HCT116 (cell line): Measurements from ENCODE around the gene TMEM242. TPM values are rescaled to one million over a fixed set of nuclear protein-coding genes. Genes with fewer than 3 reads are reported as not detected.

Experiments used
- ATAC-seq: fragments of 200-7000 bp; cut with Tn5 transposase; 2 replicates; pipeline ENCODE4 v1.9.1; 2020; ENCODE audit warnings: mild to moderate bottlenecking, moderate library complexity
- BruUV-seq: library from RNA; stranded (reverse); fragments of 400-500 nt; replicated peaks from 2 replicates; lab custom pipeline; 2021; lab: Mats Ljungman, UMichigan
- CTCF ChIA-PET: fragments of 300-600 bp; sonication (Branson Sonifier 250); formaldehyde crosslinking; loops from one replicate; lab custom pipeline; 2021; ENCODE audit warnings: antibody characterized with exemption; lab: Charles Lee
- POLR2A ChIA-PET: fragments of 300-600, 350-600 bp; sonication (Branson Sonifier 250); formaldehyde crosslinking; loops from one replicate; lab custom pipeline; 2021; ENCODE audit warnings: antibody characterized with exemption; lab: Charles Lee
- RAD21 ChIA-PET, 2 experiments: fragments of 300-600 bp; sonication (Branson Sonifier 250); formaldehyde crosslinking; loops; one replicate each; lab custom pipeline; 2023; ENCODE audit warnings: low total read pairs in 2 of 2; ENCODE audit not compliant: uncharacterized antibody in 2 of 2, unreplicated experiment in 2 of 2, low non-redundant PET in 1 of 2; lab: Charles Lee
- DNase-seq: peaks from one replicate; pipeline ENCODE4 v3.0.0-alpha.2; 2010; ENCODE audit warnings: low read depth, low spot score
- H2AFZ ChIP-seq: fragments of 200-600 bp; shearing (Covaris generic), sonication (generic); 2 replicates; pipeline ENCODE4 v1.6.1; 2017; ENCODE audit warnings: low read depth, mixed run types, mixed read lengths, antibody characterized with exemption, low read length; ENCODE audit not compliant: poor library complexity, severe bottlenecking
- H3K27ac ChIP-seq: 2 replicates; pipeline ENCODE4 v1.5.1; 2012; ENCODE audit warnings: low read depth, low read length
- H3K27me3 ChIP-seq: fragments of 200-600 bp; sonication (generic); 2 replicates; pipeline ENCODE4 v1.6.1; 2016; ENCODE audit warnings: mixed run types, low read length, mixed read lengths; ENCODE audit not compliant: insufficient read depth
- H3K36me3 ChIP-seq, 2 experiments: fragments of 200-500 bp in 1 of 2; fragments of 200-600 bp in 1 of 2; sonication (Bioruptor generic) in 1 of 2; sonication (generic) in 1 of 2; 2 replicates each; pipeline versions ENCODE4 v1.5.1 to v1.6.1; 2014 to 2016; ENCODE audit warnings: low read length in 2 of 2, inconsistent platforms in 1 of 2, mixed read lengths in 1 of 2, mixed run types in 1 of 2; ENCODE audit not compliant: insufficient read depth in 2 of 2, control insufficient read depth in 1 of 2
- H3K4me1 ChIP-seq, 2 experiments: fragments of 200-600 bp in 1 of 2; sonication (generic) in 1 of 2; 2 replicates each; pipeline versions ENCODE4 v1.5.1 to v1.6.1; 2012 to 2017; ENCODE audit warnings: low read length in 2 of 2, inconsistent platforms in 1 of 2, mild to moderate bottlenecking in 1 of 2, mixed read lengths in 1 of 2, mixed run types in 1 of 2, moderate library complexity in 1 of 2; ENCODE audit not compliant: insufficient read depth in 2 of 2, control insufficient read depth in 1 of 2
- H3K4me2 ChIP-seq: fragments of 200-600 bp; sonication (generic); 2 replicates; pipeline ENCODE4 v1.6.1; 2017; ENCODE audit warnings: mixed run types, low read length, mixed read lengths
- H3K4me3 ChIP-seq, 2 experiments: fragments of 200-600 bp in 1 of 2; sonication (generic) in 1 of 2; replicated peaks in 1 of 2; 2 replicates each; pipeline ENCODE4 v1.5.1; 2011 to 2016; ENCODE audit warnings: low read length in 2 of 2, control low read depth in 1 of 2, low read depth in 1 of 2, mild to moderate bottlenecking in 1 of 2, mixed read lengths in 1 of 2, mixed run types in 1 of 2
- H3K79me2 ChIP-seq: fragments of 200-600 bp; sonication (generic); 2 replicates; pipeline ENCODE4 v1.6.1; 2017; ENCODE audit warnings: mild to moderate bottlenecking, mixed run types, low read length, moderate library complexity, mixed read lengths; ENCODE audit not compliant: insufficient read depth
- H3K9ac ChIP-seq: fragments of 200-600 bp; sonication (generic); 2 replicates; pipeline ENCODE4 v1.6.1; 2016; ENCODE audit warnings: low read length, mixed read lengths
- H3K9me2 ChIP-seq: fragments of 200-600 bp; sonication (generic), shearing (Covaris generic); 2 replicates; pipeline ENCODE4 v1.6.1; 2017; ENCODE audit warnings: mixed run types, mild to moderate bottlenecking, moderate library complexity; ENCODE audit not compliant: insufficient read depth
- H3K9me3 ChIP-seq, 2 experiments: fragments of 200-500 bp in 1 of 2; fragments of 200-600 bp in 1 of 2; sonication (Bioruptor generic) in 1 of 2; sonication (generic) in 1 of 2; 2 replicates each; pipeline ENCODE4 v1.6.1; 2014 to 2017; ENCODE audit warnings: low read length in 2 of 2, mixed read lengths in 2 of 2, inconsistent platforms in 1 of 2, low read depth in 1 of 2, mild to moderate bottlenecking in 1 of 2, mixed run types in 1 of 2, moderate library complexity in 1 of 2; ENCODE audit not compliant: control insufficient read depth in 1 of 2, insufficient read depth in 1 of 2
- H4K20me1 ChIP-seq: fragments of 200-600 bp; sonication (generic), shearing (Covaris generic); 2 replicates; pipeline ENCODE4 v1.6.1; 2017; ENCODE audit warnings: mixed run types, mild to moderate bottlenecking, moderate library complexity; ENCODE audit not compliant: insufficient read depth
- CBX3 ChIP-seq: IDR thresholded peaks from 2 replicates; pipeline ENCODE4 v1.6.1; 2012; ENCODE audit warnings: low read depth
- CEBPB ChIP-seq: IDR thresholded peaks from 2 replicates; pipeline ENCODE4 v1.6.1; 2012; ENCODE audit warnings: low read depth
- EGR1 ChIP-seq: IDR thresholded peaks from 2 replicates; pipeline ENCODE4 v1.6.1; 2012; ENCODE audit warnings: low read depth
- ELF1 ChIP-seq: IDR thresholded peaks from 2 replicates; pipeline ENCODE4 v1.6.1; 2012; ENCODE audit warnings: low read depth, borderline replicate concordance
- EZH2 ChIP-seq: fragments of 200-600 bp; sonication (generic); IDR thresholded peaks from 2 replicates; pipeline ENCODE4 v1.6.1; 2017; ENCODE audit warnings: antibody characterized with exemption, mixed run types
- POLR2AphosphoS5 ChIP-seq: IDR thresholded peaks from 2 replicates; pipeline ENCODE4 v1.6.1; 2011; ENCODE audit warnings: mild to moderate bottlenecking, low read depth, low read length, moderate library complexity
- RAD21 ChIP-seq: IDR thresholded peaks from 2 replicates; pipeline ENCODE4 v1.6.1; 2012; ENCODE audit warnings: low read depth, mild to moderate bottlenecking
- SIN3A ChIP-seq: IDR thresholded peaks from 2 replicates; pipeline ENCODE4 v1.6.1; 2012; ENCODE audit warnings: low read depth
- SRF ChIP-seq: IDR thresholded peaks from 2 replicates; pipeline ENCODE4 v1.6.1; 2012; ENCODE audit warnings: low read depth
- TCF7L2 ChIP-seq: IDR thresholded peaks from 2 replicates; pipeline ENCODE4 v1.7.0; 2011; ENCODE audit warnings: borderline replicate concordance, inconsistent platforms; ENCODE audit not compliant: insufficient read depth, insufficient read length; ENCODE audit errors: extremely low read depth
- YY1 ChIP-seq: IDR thresholded peaks from 2 replicates; pipeline ENCODE4 v1.6.1; 2011; ENCODE audit warnings: low read length, low read depth, moderate library complexity, mild to moderate bottlenecking; ENCODE audit not compliant: insufficient replicate concordance; ENCODE audit errors: extremely low read depth
- ZFX ChIP-seq: fragments of 450-650 bp; IDR thresholded peaks from 2 replicates; pipeline ENCODE4 v1.6.1; 2017
- ZNF274 ChIP-seq: fragments of 200-500 bp; sonication (Bioruptor generic); IDR thresholded peaks from 2 replicates; pipeline ENCODE4 v1.6.1; 2014; ENCODE audit warnings: mild to moderate bottlenecking, low read depth, low read length, inconsistent platforms
- intact Hi-C: fragments of 100-400 bp; cut with micrococcal nuclease; formaldehyde crosslinking; loops from 2 replicates; pipeline ENCODE4 v1.10.0; 2022
- total RNA-seq: library from RNA; stranded (reverse); gene quantifications from one replicate; pipeline ENCODE4 v1.2.1, GENCODE V29; 2021; ENCODE audit not compliant: unreplicated experiment
- TF ChIP-seq, protein P1 (sequence below): IDR thresholded peaks from 2 replicates; pipeline ENCODE4 v1.6.1; 2012
- TF ChIP-seq, protein P2 (sequence below): IDR thresholded peaks from 2 replicates; pipeline ENCODE4 v1.6.1; 2012

The TMEM242 gene
- total RNA-seq, 1 experiment from 2014 or later: 11.6 TPM

DNA sequence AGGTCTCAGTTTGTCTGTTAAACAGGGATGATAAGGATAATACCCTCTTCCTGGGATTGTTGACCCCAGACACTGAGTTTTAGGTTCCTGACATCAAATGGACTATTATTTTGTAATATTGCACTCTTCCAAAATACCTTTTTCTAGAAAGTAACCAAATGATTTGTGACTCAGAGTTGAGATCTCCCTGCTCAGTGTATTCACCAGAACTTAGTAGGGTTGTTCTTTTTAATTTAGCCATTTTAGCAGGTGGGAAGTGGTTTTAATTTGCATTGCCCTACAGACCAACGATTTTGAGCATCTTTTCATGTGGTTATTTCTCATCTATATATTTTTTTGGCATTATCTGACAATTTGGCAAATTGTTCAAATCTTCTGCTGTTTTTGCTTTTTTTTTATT lies 75.1 kb downstream of the TMEM242 start:
- Histone ChIP-seq H4K20me1 (no peaks in the 10 kb centered on the region), H3K27ac (no peak overlapping the region), H2AFZ (no peak overlapping the region), H3K79me2 (no peaks in the 10 kb centered on the region), H3K4me1 (no peaks in the 10 kb centered on the region), H3K27me3 (0 out of 2 replicates have a peak, but pooled peaks cover 3% of the 10 kb centered on the region), H3K9me3 (no peaks in the 10 kb centered on the region), H3K4me2 (no peak overlapping the region), H3K9ac (no peak overlapping the region), H3K4me3 (no peak overlapping the region), H3K36me3 (no peaks in the 10 kb centered on the region), H3K9me2 (no peaks in the 10 kb centered on the region)
- ATAC-seq: no peak
- RAD21 ChIA-PET: no interaction called here
- DNase-seq: no peak
- CTCF ChIA-PET: no interaction called here
- BruUV-seq: no TSS peak
- intact Hi-C loops: no loop called here
- no peak for TF ChIP-seq POLR2AphosphoS5
- no peak for TF ChIP-seq RAD21
- TF ChIP-seq, protein P1, sequence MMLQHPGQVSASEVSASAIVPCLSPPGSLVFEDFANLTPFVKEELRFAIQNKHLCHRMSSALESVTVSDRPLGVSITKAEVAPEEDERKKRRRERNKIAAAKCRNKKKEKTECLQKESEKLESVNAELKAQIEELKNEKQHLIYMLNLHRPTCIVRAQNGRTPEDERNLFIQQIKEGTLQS: no peak
- TF ChIP-seq, protein P2, sequence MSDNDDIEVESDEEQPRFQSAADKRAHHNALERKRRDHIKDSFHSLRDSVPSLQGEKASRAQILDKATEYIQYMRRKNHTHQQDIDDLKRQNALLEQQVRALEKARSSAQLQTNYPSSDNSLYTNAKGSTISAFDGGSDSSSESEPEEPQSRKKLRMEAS: no peak
- TF ChIP-seq CBX3: no peak
- TF ChIP-seq ELF1: no peak
- TF ChIP-seq CEBPB: no peak
- no peak for TF ChIP-seq EZH2
- TF ChIP-seq ZNF274: no peak
- TF ChIP-seq ZFX: no peak
- no peak for TF ChIP-seq YY1
- no peak for TF ChIP-seq SRF
- no peak for TF ChIP-seq SIN3A
- TF ChIP-seq TCF7L2: no peak
- TF ChIP-seq EGR1: no peak
- POLR2A ChIA-PET: no interaction called here
